ENCODE data around the gene AK2.
A peak's percentile ranks its signal among the peaks of the same experiment; 100 is the strongest.

AK2 gene

GRCh38 chr1:32969566-32969965 lies 67.1 kb downstream of the AK2 start:
- no peak for DNase-seq

DNA sequence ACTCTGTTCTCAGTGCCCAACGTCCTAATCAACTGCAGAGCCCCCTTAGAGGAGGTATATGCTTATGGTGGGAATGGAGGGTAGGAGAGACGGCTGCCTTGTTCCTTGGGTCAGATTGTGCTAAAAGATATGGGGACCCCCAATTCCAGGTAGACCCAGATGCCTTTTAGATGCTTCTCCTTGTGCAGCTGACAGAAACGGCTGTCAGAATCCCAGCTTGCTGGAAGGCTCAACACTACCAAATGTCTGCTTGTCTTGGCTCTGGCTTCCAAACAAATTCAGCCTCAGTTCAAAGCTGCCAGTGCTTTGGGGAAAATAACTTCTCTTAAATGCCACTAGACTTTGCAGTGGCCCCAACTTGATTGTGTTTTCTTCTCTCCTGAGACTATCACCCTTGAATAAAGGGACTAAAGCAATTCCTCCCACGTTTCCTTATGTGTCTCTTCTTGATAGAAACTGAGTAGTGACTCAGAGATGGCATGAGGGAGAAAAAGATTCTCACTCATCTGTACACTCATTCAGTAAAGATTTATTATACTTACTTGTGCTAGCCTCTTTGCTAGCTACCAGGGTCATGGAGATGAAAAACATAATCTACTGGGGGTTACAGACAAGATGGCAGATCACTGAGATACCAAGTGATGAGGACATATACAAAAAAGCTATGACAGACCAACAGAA lies 68.7 kb downstream of the AK2 start:
- DNase-seq, result no peak

DNA sequence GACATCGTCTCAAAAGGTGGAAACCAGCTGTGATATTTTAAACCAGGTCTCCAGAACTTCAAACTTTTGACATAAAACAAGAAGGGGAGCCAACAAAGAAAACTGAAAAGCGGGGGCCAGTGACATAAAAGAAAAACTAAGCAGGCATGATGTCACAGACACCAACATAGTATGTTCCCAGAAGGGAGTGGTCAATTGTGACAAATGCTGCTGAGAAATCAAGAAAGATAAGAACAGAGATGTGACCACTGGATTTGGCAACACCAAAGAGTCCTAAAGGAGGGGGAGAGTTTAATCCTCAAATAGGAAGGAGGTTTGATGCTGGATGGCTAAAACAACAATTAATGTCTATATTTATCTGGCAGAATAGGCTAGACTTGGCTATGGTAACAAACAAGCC lies 69.8 kb downstream of the AK2 start:
- DNase-seq, result no peak

DNA sequence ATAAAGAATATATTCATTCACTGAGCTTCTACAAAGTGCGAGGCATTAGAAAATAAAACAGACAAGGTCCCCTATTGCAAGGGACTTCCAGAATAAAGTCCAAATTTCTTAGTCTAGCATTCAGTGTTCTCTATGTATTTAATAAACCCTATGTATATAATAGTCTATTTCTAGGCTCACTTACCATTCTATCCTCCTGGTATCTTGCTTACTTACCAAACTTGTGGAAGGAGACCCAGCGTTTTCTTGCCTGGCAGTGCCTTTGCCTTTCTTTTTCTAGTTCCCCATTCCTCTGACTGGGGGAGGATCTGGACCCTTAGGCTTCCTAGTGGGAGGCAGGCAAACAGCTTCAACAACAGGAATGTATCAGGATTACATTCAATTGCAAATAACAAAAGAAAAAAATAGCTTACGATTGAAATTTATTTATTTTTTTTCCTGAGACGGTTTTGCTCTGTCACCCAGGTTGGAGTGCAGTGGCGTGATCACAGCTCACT lies 71.4 kb downstream of the AK2 start:
- DNase-seq, result no peak

DNA sequence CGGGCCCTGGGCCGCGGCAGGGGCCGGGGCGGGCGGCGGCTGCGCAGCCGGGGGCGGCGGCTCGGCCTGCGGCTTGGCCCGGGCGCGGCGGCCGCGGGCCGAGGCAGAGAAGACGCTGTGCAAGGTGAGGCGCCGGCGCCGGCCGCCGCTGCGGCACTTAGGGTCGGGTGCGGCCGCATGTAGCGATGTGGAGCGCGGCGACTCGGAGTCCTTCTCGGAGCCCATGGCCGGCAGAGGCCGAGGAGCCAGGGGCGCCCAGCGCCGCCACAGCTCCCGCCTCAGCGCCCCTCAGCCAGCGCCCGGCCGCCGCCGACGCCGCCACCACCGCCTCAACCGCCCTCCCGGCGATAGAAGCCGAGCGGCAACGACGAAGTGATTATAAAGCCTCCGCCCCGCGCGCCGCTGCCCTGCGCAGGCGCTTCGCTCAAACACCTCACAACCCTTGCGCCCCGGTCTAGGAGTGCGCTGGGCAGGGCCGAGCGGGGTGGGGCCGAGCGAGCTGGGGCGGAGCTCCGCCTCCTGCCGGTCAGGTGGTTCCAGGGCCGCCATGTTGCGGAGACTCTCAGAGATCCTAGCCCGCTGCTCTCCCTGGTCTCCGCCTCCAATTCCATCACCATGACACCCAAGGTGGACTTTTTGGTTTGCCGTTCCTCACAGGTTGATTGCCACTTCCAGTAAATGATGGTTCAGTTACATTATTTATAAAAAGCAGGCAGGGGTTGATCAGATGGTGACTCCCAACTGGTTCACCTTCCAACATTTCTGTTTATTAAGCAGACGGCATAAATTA lies 72.0 kb downstream of the AK2 start, which contains the start of gene RNF19B:
Gene RNF19B (minus strand): TSS at position 349 of the 790 bp plus-strand sequence. CDS start 124 bp downstream, at position 225.
- peak; percentile 62 for DNase-seq

DNA sequence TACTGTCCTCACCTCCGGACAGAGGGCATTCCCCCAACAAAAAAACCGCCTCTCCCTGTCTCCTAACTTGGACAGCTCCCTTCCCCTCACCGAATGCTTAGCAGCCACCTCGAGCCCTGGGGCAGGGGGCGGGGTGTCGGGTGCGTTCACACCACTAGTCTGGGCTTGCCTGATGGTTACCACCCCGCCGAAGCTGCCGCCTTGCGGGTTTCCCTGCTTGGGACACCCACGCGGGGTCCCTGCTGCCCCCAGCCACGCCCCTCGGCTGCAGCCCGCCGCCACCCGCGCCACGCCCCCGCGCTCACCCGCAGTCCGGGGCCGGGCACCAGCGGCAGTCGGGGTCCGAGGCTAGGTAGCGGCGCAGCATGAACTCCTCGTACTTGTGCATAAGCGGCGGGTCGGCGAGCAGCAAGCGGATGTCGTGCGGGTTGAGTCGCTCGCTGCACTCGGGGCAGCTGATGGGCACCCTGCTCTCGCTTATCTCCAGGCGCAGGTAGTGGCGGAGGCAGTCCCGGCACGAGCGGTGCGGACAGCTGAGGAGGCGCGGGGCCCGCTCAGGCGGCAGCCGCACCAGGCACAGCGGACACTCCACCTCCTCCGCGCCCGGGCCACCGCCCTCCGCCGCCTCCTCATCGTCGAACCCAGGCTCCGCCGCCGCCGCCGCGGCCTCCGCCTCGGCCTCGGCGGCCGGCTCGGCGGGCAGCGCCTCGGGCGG lies 72.8 kb downstream of the AK2 start:
- peak; percentile 29 for DNase-seq

DNA sequence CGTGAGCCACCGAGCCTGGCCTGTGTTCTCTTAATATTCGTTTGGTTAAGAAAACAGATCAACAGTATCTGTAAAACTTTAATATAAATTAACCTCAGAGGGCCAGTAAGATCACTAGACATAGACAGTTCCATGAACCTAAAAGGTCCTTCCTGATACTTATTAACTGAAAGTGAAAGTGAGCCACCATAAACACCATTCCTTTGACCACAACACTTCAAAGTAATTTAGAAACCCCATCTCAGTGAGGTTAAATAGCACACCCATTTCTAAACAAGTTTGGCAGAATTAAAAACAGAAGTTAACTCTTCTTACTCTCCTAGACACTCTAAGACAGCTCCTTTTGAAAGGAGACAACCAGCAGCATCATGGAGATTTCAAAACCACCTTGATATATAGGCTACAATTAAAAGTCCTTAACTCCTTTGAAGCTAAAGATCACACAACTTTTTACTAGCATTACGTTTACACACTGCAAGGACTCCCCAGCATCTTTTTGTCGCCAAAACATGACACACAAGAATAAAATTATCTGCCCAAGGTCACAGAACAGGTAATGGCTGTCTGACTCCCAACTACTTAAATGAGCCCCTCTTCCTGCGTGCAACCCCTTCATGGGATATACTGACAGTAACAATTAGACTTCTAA lies 74.3 kb downstream of the AK2 start:
- no peak for DNase-seq

GRCh38 chr1:32960819-32961355 lies 75.8 kb downstream of the AK2 start:
- DNase-seq, result no peak

DNA sequence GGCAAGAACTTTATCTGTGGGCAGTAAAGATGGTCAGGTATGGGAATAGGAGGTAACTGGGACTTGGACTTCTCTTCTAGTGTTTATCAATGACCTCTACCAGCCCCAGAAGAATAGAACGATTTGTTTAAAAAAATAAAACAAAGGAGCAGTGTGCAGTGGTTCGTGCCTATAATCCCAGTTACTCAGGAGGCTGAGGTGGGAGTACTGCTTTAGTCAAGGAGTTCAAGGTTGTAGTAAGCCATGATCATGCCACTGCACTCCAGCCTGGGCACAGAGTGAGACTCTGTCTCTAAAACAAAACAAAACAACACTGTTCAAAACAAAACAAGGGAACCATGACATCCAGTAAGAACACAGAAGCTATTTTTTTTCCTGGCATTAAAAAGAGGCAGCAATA lies 76.3 kb downstream of the AK2 start:
- no peak for DNase-seq

DNA sequence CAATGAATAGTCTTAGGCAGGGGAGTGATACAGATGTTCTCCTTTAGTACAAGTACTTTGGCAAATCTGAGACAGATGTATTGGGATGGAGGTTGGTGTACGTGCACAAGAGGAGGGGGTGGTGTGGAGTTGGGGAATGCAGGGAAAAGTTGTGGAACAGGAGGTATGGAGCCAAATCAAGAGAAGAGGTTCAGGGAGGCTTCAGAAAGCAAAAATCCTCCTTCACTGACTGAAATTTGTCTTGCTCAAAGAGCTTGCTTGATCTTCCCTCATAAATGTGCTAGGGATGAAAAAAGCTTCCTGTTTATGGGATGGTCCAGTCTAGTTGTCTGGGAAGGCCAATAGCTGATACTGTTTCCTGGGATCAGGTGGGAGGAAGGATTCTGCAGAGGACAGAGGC lies 77.9 kb downstream of the AK2 start:
- DNase-seq, result no peak
